Measurements from ENCODE around the gene TRPM3. TPM values are rescaled to one million over a fixed set of nuclear protein-coding genes. Genes with fewer than 3 reads are reported as not detected.

Gene TRPM3
- total and polyA plus RNA-seq, 4 donors, result 0.07 to 0.89 (median 0.67) TPM

- Histone ChIP-seq H3K27ac (ENCODE audit: low read depth in 1 of 2, low read length in 2 of 2) (no peak overlapping the region), H3K4me1 (ENCODE audit: control insufficient read depth in 4 of 4, insufficient read depth in 4 of 4, low read length in 3 of 4) (no peaks in the 10 kb centered on the region), H3K9ac (ENCODE audit: low read depth in 1 of 2, low read length in 2 of 2) (no peak overlapping the region), H3K4me3 (ENCODE audit: low read depth in 1 of 3, low read length in 3 of 3) (no peak overlapping the region), H3K27me3 (ENCODE audit: control insufficient read depth in 4 of 4, insufficient read depth in 4 of 4, low read length in 3 of 4) (no peaks in the 10 kb centered on the region), H3K36me3 (ENCODE audit: control insufficient read depth in 4 of 4, insufficient read depth in 3 of 4, low read depth in 1 of 4, low read length in 3 of 4) (no peaks in the 10 kb centered on the region), H3K9me3 (ENCODE audit: control insufficient read depth in 4 of 4, low read length in 3 of 4) (no peaks in the 10 kb centered on the region)
- TF ChIP-seq CTCF (IDR thresholded peaks at IDR 0.05; ENCODE audit: low read depth, low read length, missing input control) (no peak), NR2F2 (IDR thresholded peaks at IDR 0.05) (no peak), ZBTB33 (IDR thresholded peaks at IDR 0.05) (no peak), HNF4A (conservative IDR thresholded peaks at IDR 0.05) (no peak), RAD21 (IDR thresholded peaks at IDR 0.05) (no peak), FOXA1 (IDR thresholded peaks at IDR 0.05) (no peak), YY1 (IDR thresholded peaks at IDR 0.05) (no peak), SP1 (IDR thresholded peaks at IDR 0.05) (no peak), REST (IDR thresholded peaks at IDR 0.05) (no peak), TAF1 (conservative IDR thresholded peaks at IDR 0.05) (no peak), HNF4G (IDR thresholded peaks at IDR 0.05) (no peak), RXRA (IDR thresholded peaks at IDR 0.05) (no peak), JUND (IDR thresholded peaks at IDR 0.05) (no peak), EGR1 (IDR thresholded peaks at IDR 0.05; ENCODE audit: low read depth in 2 of 2) (no peak), FOXA2 (IDR thresholded peaks at IDR 0.05) (no peak), GABPA (IDR thresholded peaks at IDR 0.05 in 1 of 2, conservative IDR thresholded peaks at IDR 0.05 in 1 of 2) (no peak)
- TF ChIP-seq, protein P1, sequence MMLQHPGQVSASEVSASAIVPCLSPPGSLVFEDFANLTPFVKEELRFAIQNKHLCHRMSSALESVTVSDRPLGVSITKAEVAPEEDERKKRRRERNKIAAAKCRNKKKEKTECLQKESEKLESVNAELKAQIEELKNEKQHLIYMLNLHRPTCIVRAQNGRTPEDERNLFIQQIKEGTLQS (IDR thresholded peaks at IDR 0.05), result no peak
- TF ChIP-seq, protein P2, sequence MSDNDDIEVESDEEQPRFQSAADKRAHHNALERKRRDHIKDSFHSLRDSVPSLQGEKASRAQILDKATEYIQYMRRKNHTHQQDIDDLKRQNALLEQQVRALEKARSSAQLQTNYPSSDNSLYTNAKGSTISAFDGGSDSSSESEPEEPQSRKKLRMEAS (IDR thresholded peaks at IDR 0.05), result no peak
- no peak for DNase-seq (ENCODE audit: low spot score)
- 48% methylated on average over 2 of the region's 2 CpGs for WGBS
These were observed 337.0 kb downstream of the TRPM3 start for GRCh38 chr9:70784456-70784855.

All from liver (tissue), 9 donors.